Stimulated activated CD8-positive, alpha-beta memory T cell treated with anti-CD3 and anti-CD28 coated beads, Interleukin-12 subunit alpha, Interleukin-12 subunit beta, amount 100 ng/mL, for 1 hour (primary cell): ENCODE data around the gene C16orf92.

Source experiments
- DNase-seq: peaks from one replicate; pipeline ENCODE4 v3.0.0-alpha.2; 2020; ENCODE audit warnings: low read depth

Gene C16orf92

GRCh38 chr16:30022887-30023286 lies at the start of gene C16orf92:
C16orf92 (plus strand) TSS chr16:30023198; CDS start chr16:30023341, 143 bp downstream.
- no peak for DNase-seq

GRCh38 chr16:29973384-29974246 lies 49.4 kb upstream of the C16orf92 start, which contains the start of gene TAOK2:
TAOK2 (plus strand) TSS chr16:29973868; CDS start chr16:29977773, 3,905 bp downstream.
- DNase-seq, result peak; percentile 83

- no peak for DNase-seq
Observed at GRCh38 chr16:29974291-29975133, 48.5 kb upstream of the C16orf92 start.

- DNase-seq, result no peak
Observed at GRCh38 chr16:29975134-29975538, 47.9 kb upstream of the C16orf92 start.

- no peak for DNase-seq
Observed at GRCh38 chr16:29975811-29976511, 47.0 kb upstream of the C16orf92 start.

- no peak for DNase-seq
Observed at GRCh38 chr16:29977063-29977825, 45.8 kb upstream of the C16orf92 start.

- no peak for DNase-seq
Observed at GRCh38 chr16:29978081-29978480, 44.9 kb upstream of the C16orf92 start.

- no peak for DNase-seq
Observed at GRCh38 chr16:29978564-29979270, 44.3 kb upstream of the C16orf92 start.

GRCh38 chr16:29982560-29983419 lies 40.2 kb upstream of the C16orf92 start:
- no peak for DNase-seq

GRCh38 chr16:29983420-29984136 lies 39.4 kb upstream of the C16orf92 start:
- no peak for DNase-seq

GRCh38 chr16:29984137-29984763 lies 38.7 kb upstream of the C16orf92 start:
- DNase-seq, result no peak

GRCh38 chr16:29984764-29985147 lies 38.2 kb upstream of the C16orf92 start:
- DNase-seq, result no peak

GRCh38 chr16:29985271-29985811 lies 37.7 kb upstream of the C16orf92 start:
- no peak for DNase-seq

- no peak for DNase-seq
Observed at GRCh38 chr16:29986231-29986630, 36.8 kb upstream of the C16orf92 start.

- DNase-seq, result no peak
Observed at GRCh38 chr16:29986931-29987330, 36.1 kb upstream of the C16orf92 start.

GRCh38 chr16:29987371-29988085 lies 35.5 kb upstream of the C16orf92 start:
- DNase-seq, result no peak

GRCh38 chr16:29988346-29989075 lies 34.5 kb upstream of the C16orf92 start:
- DNase-seq, result no peak
